ENCODE results near the gene BCOR. TPM values are rescaled to one million over a fixed set of nuclear protein-coding genes. Genes with fewer than 3 reads are reported as not detected.

Gene BCOR
- total RNA-seq, 1 experiment from 2014 or later = 0.68 TPM

DNA sequence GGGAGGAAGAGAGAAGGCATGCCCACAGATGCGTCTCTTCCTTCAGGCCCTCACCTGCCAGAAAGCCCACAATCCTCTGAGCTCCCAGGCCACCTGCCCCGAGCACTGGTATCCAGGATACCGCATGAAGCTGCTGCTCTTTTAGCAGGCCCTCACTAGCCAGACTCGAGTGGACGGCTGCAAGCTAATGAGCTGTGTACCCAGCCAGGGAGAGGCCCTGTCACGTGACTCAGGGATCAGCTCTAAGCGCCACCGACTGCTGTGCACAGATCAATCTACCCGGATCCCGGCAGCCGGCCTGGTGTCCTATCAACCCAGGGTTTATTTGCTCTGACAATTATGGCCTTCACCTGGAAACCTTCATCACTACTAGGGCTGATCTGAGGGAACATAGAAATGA is 39.0 kb downstream of the BCOR start:
- DNase-seq = no peak
- BruUV-seq (replicated peaks) = no TSS peak
- H3K9me2 ChIP-seq (ENCODE audit: insufficient read depth) = no peaks in the 10 kb centered on the region
- no peaks in the 10 kb centered on the region for H3K4me1 ChIP-seq (replicated peaks; ENCODE audit: insufficient read depth)
- H3K27me3 ChIP-seq (ENCODE audit: insufficient read depth, low read depth) = no peaks in the 10 kb centered on the region
- no peak overlapping the region for H2AFZ ChIP-seq
- H4K20me1 ChIP-seq (ENCODE audit: insufficient read depth) = no peaks in the 10 kb centered on the region
- intact Hi-C loops (cut with micrococcal nuclease; ENCODE audit: unreplicated experiment) = no loop called here
- TF ChIP-seq, protein P1, sequence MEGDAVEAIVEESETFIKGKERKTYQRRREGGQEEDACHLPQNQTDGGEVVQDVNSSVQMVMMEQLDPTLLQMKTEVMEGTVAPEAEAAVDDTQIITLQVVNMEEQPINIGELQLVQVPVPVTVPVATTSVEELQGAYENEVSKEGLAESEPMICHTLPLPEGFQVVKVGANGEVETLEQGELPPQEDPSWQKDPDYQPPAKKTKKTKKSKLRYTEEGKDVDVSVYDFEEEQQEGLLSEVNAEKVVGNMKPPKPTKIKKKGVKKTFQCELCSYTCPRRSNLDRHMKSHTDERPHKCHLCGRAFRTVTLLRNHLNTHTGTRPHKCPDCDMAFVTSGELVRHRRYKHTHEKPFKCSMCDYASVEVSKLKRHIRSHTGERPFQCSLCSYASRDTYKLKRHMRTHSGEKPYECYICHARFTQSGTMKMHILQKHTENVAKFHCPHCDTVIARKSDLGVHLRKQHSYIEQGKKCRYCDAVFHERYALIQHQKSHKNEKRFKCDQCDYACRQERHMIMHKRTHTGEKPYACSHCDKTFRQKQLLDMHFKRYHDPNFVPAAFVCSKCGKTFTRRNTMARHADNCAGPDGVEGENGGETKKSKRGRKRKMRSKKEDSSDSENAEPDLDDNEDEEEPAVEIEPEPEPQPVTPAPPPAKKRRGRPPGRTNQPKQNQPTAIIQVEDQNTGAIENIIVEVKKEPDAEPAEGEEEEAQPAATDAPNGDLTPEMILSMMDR (conservative IDR thresholded peaks at IDR 0.05) = no peak
- H3K9me3 ChIP-seq (ENCODE audit: insufficient read depth, low read depth) = no peaks in the 10 kb centered on the region
- H3F3A ChIP-seq (ENCODE audit: insufficient read depth, low read depth) = no peaks in the 10 kb centered on the region
- H3K79me2 ChIP-seq (ENCODE audit: low read depth) = no peaks in the 10 kb centered on the region
- no peak overlapping the region for H3K4me2 ChIP-seq
- H3K4me3 ChIP-seq = no peak overlapping the region
- H3K36me3 ChIP-seq (ENCODE audit: low read depth) = no peaks in the 10 kb centered on the region
- ChIA-PET CTCF (no interaction called here), POLR2A (ENCODE audit: unreplicated experiment) (no interaction called here)
- no peak overlapping the region for H3K27ac ChIP-seq

DNA sequence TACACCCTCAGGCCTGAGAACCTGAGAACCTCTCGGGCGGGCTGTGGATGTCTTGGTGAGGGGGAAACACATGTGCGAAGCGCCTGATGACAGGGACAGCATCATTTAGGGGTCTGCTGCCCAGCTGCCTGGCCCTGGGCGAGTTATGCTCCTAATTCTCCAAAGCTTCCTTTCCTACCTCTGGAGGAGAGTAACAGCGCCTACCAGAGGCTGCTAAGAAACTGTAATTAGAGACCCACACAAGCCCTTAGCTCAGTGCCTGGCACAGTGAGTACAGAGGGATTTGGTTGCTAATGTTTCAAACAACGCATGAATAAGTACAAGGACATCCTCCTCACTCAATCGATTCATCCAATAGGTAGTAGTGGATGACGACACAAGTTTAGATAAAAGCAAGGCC is 40.4 kb downstream of the BCOR start:
- POLR2A ChIA-PET (ENCODE audit: unreplicated experiment) = no interaction called here
- Histone ChIP-seq H3K27ac (no peak overlapping the region), H3F3A (ENCODE audit: insufficient read depth, low read depth) (no peaks in the 10 kb centered on the region), H3K79me2 (ENCODE audit: low read depth) (no peaks in the 10 kb centered on the region), H4K20me1 (ENCODE audit: insufficient read depth) (no peaks in the 10 kb centered on the region), H2AFZ (no peak overlapping the region), H3K4me3 (no peak overlapping the region), H3K4me1 (replicated peaks; ENCODE audit: insufficient read depth) (no peaks in the 10 kb centered on the region), H3K9me2 (ENCODE audit: insufficient read depth) (no peaks in the 10 kb centered on the region), H3K4me2 (no peak overlapping the region), H3K9me3 (ENCODE audit: insufficient read depth, low read depth) (no peaks in the 10 kb centered on the region), H3K36me3 (ENCODE audit: low read depth) (no peaks in the 10 kb centered on the region), H3K27me3 (ENCODE audit: insufficient read depth, low read depth) (no peaks in the 10 kb centered on the region)
- DNase-seq = no peak
- intact Hi-C loops (cut with micrococcal nuclease; ENCODE audit: unreplicated experiment) = no loop called here
- TF ChIP-seq EZH2 (IDR thresholded peaks at IDR 0.05; ENCODE audit: low read depth) = no peak
- TF ChIP-seq, protein P1 (conservative IDR thresholded peaks at IDR 0.05) = no peak
- BruUV-seq (replicated peaks) = no TSS peak
- CTCF ChIA-PET = no interaction called here

DNA sequence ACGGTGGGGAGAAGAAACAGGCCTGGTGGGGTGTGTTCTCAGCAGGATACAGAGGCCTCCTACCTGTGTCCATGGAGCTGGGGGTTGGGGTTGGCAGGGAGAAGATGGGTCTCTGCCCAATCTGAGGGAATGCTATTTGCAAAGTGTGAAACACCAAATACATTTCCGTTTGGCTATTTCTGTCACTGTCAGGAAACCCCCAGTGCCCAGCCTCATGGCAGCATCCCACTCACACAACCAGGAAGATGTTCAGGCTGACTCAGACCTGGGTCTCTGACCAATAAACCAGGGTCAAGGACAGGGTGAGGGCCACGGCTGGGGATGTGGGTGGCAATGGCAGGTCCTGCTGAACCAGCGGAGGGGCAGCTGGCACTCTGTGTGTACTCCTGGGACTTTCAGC is 41.3 kb downstream of the BCOR start:
- no peaks in the 10 kb centered on the region for H3K9me2 ChIP-seq (ENCODE audit: insufficient read depth)
- POLR2A ChIA-PET (ENCODE audit: unreplicated experiment) = no interaction called here
- H4K20me1 ChIP-seq (ENCODE audit: insufficient read depth) = no peaks in the 10 kb centered on the region
- H3K79me2 ChIP-seq (ENCODE audit: low read depth) = no peaks in the 10 kb centered on the region
- TF ChIP-seq EZH2 (IDR thresholded peaks at IDR 0.05; ENCODE audit: low read depth) = no peak
- TF ChIP-seq, protein P1 (conservative IDR thresholded peaks at IDR 0.05) = no peak
- no peaks in the 10 kb centered on the region for H3K36me3 ChIP-seq (ENCODE audit: low read depth)
- H3K4me1 ChIP-seq (replicated peaks; ENCODE audit: insufficient read depth) = no peaks in the 10 kb centered on the region
- no peak for DNase-seq
- no peaks in the 10 kb centered on the region for H3F3A ChIP-seq (ENCODE audit: insufficient read depth, low read depth)
- CTCF ChIA-PET = no interaction called here
- no peaks in the 10 kb centered on the region for H3K27me3 ChIP-seq (ENCODE audit: insufficient read depth, low read depth)
- no peak overlapping the region for H3K27ac ChIP-seq
- no TSS peak for BruUV-seq (replicated peaks)
- intact Hi-C loops (cut with micrococcal nuclease; ENCODE audit: unreplicated experiment) = no loop called here
- H2AFZ ChIP-seq = no peak overlapping the region
- H3K4me3 ChIP-seq = no peak overlapping the region
- H3K4me2 ChIP-seq = no peak overlapping the region
- no peaks in the 10 kb centered on the region for H3K9me3 ChIP-seq (ENCODE audit: insufficient read depth, low read depth)

All from PC-9 (cell line).